Transverse colon (tissue), 4 donors: ENCODE results near the gene SLC13A4.

ENCODE experiments used
- POLR2AphosphoS5 ChIP-seq, 3 donors: sonication (generic); formaldehyde crosslinking; IDR thresholded peaks; one replicate each; pipeline ENCODE4 v1.6.1; 2016; ENCODE audit warnings: antibody characterized with exemption in 3 of 3
- TF ChIP-seq, protein P1 (sequence below), 5 experiments: fragments of 200-600 bp in 3 of 5; fragments of 450-650 bp in 2 of 5; sonication (generic) in 3 of 5; IDR thresholded peaks; 1 replicate in 2 of 5; 2 replicates in 3 of 5; pipeline ENCODE4 v1.5.1; 2016 to 2017; ENCODE audit warnings: antibody characterized with exemption in 5 of 5, inconsistent platforms in 3 of 5, mild to moderate bottlenecking in 2 of 5, moderate library complexity in 1 of 5

DNA sequence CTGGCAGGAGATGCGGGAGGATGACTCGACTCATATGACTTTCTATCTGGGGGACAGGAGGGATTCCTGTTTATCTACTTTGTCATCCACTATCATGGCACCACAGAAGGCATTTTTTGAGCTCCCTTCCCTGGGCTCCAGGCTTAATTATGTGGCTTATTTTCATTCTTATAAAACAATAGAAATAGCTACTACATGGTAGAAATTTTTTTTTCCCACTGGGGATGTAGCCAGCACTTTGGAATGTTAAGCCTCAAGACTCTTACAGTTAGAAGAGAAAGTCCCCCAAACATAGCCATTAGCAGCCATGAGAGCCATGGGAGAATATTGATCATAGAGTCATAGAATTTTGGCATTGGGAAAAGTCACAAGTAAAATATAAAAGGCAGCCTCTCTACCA lies 35.3 kb upstream of the SLC13A4 start:
- TF ChIP-seq, protein P1, sequence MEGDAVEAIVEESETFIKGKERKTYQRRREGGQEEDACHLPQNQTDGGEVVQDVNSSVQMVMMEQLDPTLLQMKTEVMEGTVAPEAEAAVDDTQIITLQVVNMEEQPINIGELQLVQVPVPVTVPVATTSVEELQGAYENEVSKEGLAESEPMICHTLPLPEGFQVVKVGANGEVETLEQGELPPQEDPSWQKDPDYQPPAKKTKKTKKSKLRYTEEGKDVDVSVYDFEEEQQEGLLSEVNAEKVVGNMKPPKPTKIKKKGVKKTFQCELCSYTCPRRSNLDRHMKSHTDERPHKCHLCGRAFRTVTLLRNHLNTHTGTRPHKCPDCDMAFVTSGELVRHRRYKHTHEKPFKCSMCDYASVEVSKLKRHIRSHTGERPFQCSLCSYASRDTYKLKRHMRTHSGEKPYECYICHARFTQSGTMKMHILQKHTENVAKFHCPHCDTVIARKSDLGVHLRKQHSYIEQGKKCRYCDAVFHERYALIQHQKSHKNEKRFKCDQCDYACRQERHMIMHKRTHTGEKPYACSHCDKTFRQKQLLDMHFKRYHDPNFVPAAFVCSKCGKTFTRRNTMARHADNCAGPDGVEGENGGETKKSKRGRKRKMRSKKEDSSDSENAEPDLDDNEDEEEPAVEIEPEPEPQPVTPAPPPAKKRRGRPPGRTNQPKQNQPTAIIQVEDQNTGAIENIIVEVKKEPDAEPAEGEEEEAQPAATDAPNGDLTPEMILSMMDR (IDR thresholded peaks at IDR 0.05) = no peak
- TF ChIP-seq POLR2AphosphoS5 (IDR thresholded peaks at IDR 0.05) = no peak
